RKO (cell line): Measurements from ENCODE around the gene FCHO2.

Experiments used
- DNase-seq: peaks from one replicate; pipeline ENCODE4 v3.0.0-alpha.2; 2016; ENCODE audit warnings: low spot score

Gene FCHO2

DNA sequence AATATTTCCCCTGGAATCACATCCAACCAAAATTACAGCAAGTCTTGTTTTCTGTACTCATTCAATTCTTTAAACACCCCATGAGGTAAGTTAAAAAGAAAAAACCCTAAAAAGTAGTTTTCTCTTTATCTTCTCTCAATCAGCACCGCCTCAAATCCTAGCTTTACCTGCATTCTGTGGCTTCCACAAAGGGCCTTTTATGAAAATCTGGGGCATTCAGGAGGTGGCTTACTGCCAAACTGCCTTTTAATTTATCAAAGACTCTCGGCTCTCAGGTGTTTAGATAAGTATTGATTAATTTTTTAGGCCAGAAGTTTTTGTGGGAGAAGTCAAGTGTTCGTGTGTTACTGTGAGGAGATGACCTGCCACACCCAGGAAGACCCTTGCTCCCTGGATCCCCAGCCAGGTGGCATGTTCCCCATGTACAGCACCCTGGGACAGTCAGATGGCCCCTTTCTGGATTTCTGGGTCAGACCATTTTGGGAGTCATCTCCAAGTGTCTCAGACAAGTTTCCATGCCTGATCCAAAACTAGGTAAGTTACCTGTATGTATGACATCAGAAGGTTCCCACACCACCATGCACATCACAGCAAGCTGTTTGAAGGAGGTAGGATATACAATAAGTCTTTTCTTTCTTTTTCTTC lies 158.3 kb downstream of the FCHO2 start:
- no peak for DNase-seq

DNA sequence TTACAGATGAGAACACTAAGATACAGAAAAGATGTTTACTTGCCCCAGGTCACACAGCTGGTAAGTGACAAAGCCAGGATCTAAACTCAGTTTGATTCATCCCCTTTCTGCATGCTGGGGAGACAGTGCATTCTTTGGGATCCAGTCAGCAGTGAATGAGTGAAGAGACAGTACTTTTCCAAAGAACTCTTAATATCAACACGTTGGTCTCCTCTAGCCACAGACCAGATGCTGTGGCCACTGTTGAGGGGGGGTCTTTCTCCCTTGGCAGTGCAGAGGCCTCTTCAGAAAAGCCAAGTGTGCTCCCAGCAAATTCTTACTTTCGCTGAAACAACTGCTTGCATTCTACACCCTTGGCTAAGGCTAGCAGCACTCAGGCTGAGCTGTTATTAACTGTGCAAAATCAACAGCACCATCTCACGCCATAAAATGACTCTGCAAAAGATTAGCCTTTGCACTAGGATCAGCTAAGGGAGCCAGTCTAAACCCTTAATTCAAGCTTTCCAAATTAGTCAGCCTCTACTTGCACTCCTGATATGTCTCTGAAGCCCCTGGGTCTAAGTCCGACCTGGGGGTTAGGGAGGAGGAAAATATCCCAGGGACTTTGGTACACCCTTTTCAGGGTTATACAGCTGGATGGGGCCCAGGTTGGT lies 159.7 kb downstream of the FCHO2 start:
- DNase-seq, result peak; percentile 5

DNA sequence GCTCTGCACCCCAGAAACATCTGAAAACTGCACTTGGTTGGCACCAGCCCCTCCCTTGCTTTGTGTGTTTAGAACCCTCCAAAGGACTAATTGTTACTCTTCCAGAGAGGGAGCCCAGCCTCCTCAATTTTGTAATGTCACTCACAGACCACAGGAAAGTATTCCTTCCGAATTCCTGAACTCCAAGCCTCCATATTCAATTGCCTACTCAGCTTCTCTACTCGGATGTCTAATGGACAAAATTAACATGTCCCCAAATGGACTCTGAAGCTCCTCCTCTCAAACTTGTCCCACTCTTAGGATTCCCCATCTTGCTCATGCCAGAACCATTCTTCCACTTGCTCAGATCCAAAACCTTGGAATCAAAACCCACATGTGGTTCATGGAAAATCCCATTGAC lies 160.7 kb downstream of the FCHO2 start:
- DNase-seq, result no peak

DNA sequence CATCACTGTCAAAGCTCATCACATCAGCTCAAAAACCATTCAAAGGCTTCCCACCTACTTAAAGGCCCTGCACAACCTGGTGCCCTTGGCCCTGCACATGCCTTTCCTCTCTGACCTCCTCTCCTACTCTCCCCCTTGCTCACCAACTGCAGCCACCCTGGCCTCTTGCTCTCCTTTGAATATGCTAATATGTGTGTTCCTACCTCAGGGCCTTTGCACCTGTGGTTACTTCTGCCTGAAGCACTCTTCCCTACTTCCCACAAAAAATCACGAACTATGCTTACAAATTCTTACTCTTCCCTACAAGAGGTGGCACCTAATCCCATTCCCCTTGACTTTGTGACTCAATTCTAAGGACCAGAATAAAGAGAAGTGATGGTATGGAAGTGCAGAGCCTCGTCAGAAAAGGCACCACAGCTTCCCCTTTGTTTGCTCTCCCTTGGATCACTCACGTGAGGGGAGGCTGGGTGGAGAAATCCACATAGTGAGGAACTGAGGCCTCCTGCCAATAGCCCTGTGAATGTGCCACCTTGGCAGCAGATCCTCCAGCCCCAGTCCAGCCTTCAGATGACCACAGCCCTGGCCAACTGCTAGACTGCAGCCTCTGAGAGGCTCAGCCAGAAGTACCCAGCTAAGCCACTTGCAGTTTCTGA lies 161.4 kb downstream of the FCHO2 start:
- DNase-seq, result no peak

DNA sequence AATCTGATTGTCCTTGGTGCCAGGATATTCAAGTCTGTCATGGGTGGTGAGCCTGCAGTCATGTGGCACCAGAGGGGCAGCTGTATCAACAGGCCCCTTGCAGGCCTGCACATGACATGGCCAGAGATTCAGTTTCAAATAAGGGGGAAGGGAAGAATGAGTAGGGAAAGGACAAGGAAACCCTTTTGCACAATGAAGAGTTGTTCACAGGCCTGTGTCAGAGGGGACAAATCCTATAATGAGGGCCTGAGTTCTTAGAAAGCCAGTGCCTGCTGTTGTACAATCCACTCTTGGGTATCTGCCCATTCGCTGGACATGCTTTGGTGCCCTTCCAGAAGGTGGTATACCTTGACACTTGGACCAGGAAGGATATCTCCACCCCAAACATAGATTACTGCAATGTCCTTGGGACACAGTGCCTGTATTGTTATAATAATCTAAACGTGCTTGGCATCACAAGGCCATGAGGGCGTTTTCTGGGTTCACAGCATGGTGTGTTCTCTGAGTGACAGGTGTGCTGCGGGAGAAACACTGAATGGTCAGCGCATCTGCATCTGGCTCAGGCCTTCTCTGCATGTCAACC lies 162.6 kb downstream of the FCHO2 start:
- no peak for DNase-seq

DNA sequence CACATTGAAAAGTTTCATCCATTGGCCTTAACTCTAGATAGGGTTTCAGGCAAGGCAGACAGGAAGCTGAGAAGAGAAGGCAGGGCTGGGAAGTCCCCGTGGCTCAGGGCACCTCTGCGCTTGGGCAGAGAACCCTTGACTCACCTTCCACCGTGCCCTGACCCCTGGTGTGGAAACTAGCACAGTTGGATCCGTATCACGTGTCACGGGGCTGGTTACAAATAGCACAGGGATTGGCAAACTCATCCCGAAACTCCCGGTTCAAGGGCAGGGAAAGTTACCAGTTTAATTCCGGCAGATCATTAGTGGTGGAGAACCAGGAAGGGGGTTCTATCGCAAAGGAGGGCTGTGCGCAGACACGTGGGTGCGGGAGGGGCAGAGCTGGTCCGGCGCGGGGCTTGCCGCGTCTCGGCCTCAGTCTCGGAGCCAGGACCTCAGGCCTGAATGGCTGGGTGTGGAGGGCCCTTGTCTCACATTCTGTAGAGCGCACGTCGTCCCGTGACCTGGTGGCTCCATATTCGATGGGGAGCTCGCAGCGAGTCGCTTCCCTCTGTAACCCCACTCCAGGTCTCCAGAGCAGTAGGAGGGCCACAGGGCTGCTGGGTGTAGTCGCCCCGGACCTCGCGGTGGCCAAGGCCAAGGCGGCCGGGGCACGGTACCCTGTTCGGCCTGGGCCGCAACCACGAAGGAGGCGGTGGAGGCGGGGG lies 163.8 kb downstream of the FCHO2 start:
- no peak for DNase-seq

DNA sequence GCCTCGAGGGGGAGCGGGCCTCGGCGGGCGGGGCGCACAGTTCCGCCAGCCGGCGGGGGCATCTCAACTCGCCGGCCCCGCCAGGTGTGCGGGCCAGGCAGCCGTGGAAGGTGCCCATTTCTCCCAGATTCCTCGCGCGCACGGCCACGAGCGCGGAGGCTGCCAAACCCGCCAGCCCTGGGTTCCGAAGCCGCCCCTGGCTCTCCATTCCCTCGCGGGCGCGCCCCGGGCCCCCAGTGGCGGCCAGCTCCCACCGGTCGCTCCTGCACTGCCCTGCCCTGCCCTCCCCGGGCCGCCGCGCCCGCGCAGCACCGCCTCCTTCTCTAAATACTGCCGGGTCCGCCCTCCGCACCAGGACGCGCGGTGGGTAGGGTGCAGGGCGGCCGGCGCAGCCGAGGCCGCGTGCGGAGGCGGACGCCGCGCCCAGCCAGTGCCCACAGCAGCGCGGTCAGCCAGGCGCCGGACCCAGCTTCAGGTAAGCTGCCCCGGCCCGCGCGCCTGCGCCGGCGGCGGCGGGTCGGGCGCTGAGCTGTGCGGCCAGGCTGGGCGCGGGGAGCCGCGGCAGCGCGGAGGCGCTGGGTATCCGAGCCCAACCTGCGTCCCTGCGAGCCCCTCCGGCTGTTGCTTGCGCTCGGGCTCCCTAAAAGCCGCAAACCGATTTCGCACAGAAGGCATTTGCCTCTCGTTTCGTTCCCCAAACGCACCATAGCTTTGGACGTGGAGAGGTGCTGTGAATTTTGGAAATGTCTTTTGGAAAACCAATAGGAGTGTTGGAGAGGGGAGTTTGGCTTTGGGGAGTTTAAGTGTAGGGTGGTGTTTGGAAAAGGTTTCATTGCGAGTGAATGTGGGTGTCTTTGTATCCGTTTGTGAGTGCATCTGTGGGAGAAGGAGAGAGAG lies 164.6 kb downstream of the FCHO2 start, which contains the start of gene TMEM171:
TSS of gene TMEM171 (plus strand) at position 354 of the 897 bp plus-strand sequence. CDS start 2,799 bp downstream, outside the sequence.
- no peak for DNase-seq

DNA sequence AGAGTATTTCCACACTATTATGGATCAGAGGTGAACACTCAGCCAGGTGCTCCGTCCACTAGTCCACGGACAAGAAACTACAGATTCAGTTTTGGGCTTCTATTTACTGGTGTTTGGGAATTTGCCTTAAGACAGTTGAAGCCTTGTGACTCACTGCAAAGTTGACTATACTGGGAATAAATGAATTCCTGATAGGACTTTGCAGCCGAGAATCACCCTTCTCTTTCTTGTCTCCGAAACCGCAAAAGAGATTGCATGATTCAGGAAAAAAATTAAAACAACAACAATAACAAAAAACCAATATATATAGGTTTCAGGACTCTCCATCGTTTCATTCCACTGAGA lies 165.2 kb downstream of the FCHO2 start:
- no peak for DNase-seq

DNA sequence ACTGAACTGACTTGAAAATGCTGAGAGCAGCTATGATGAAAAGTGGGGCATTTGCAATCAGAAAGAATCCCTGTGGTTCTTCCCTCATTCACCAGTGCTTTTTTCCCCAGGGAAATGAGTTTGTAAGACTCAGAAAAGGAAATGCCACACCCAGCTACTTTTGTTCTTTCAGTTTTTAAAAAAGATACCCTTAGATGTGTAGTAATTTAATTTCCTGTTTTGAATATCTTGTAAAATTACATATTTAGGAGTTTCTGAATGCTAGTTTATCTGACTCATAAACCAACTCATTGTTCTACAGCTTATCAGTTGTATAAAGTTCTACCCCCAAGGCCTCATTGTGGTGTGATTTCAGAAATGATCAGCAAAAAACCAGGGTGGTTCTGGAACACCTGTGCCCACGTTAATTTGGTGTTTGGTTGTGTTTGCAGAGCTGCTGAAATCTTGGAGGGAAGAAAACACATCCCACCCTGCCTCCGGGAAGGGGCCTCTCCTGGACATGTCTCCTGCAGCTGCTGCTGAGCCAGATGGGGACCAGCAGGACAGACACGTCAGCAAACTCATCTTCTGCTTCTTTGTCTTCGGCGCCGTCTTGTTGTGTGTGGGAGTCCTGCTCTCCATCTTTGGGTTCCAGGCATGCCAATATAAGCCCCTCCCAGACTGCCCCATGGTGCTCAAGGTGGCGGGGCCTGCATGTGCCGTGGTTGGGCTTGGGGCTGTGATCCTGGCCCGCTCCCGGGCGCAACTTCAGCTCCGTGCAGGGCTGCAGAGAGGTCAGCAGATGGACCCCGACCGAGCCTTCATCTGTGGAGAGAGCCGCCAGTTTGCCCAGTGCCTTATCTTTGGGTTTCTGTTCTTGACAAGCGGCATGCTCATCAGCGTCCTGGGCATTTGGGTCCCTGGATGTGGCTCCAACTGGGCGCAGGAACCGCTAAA lies 167.3 kb downstream of the FCHO2 start:
- no peak for DNase-seq

DNA sequence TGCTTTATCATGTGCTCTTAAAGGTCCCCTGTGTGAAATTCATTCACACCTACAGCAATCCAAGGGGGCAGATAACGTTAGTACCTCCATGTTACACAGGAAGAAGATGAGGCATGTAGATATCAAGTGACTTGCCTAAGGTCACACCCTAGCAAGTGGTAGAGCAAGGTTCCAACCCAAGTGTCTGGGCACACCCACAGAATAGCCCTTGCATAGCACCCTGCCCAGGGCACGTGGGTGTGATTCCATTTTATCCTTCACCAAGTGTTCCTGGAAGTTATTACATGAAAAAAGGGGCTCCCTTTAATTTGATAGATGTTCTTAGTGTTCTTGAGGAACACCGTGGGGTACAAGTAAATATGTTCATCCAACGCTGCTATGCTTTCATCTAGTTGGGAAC lies 169.4 kb downstream of the FCHO2 start:
- DNase-seq, result no peak

DNA sequence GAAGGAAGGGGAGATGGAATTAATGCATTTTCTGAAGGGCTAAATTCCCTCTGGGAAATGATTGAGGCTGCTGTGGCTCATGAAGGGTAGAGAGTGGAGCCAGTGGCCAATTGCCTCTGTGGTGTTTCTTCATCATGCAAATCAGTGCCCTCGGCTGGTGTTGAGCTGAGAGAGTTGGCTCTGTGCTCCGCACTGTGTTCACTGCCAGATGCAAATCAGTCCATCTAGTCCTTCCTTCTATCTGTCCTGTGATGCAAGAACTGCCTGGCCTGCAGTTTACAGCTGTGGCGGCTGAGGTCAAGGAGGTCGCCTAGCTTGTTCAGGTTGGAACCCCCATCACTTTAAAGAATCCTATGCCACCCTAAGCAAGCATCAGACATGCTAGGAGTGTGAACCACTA lies 170.5 kb downstream of the FCHO2 start:
- DNase-seq, result no peak

DNA sequence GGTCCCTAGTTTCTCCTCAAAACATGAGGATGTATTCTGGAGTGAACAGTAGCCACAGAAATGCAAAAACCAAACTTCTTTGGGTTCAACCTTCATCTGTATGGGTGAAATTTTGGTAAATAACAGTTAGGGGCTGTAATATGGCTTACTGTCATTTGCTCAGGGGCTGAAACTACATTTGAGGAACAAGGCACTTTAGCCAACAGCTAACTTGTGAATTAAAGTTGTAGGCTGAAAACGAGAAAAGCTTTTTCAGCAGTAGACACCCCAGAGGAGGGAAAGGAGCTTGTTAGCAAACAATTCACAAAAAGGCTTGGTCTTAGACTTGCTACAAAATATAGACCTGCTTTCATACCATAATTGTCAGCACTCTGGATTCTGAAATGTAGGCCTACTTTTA lies 171.1 kb downstream of the FCHO2 start:
- DNase-seq, result no peak

DNA sequence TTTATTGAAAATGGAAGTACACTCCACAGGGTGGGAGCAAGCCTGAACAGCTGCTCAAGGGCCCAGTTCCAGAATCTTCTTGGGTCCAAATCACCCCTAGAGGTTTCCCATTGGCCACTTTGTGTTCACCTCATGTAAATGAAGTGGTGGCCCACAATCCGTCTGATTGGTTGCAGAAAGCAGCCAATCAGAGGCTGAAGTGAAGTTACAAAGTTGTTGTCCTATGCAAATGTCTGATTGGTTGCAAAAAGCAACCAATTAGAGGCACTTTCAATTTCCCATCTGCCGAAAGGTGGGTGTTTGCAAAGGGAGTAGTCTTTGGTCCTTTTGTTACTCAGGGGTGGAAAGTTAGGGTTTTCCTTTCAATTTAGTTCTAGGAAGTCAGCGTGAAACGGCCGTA lies 173.3 kb downstream of the FCHO2 start:
- no peak for DNase-seq

DNA sequence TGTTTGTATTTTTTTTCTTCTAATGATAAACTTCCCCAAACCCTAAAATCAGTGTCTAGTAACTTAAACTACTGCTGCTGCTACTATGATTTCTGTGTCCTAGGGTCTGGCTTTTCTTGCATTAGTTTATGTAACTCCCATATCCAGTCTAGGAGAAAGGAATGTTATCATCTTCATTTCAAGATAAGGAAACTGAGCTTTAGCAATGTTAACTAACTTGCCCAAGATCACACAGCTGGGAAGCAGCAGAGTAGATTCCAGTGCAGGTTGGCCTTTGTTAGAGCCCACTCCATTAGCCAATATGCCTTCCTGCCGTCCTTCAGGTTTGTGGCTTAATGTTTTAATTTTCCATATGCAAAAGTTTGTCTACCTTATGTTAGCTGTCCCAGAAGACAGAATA lies 175.0 kb downstream of the FCHO2 start:
- DNase-seq, result no peak

DNA sequence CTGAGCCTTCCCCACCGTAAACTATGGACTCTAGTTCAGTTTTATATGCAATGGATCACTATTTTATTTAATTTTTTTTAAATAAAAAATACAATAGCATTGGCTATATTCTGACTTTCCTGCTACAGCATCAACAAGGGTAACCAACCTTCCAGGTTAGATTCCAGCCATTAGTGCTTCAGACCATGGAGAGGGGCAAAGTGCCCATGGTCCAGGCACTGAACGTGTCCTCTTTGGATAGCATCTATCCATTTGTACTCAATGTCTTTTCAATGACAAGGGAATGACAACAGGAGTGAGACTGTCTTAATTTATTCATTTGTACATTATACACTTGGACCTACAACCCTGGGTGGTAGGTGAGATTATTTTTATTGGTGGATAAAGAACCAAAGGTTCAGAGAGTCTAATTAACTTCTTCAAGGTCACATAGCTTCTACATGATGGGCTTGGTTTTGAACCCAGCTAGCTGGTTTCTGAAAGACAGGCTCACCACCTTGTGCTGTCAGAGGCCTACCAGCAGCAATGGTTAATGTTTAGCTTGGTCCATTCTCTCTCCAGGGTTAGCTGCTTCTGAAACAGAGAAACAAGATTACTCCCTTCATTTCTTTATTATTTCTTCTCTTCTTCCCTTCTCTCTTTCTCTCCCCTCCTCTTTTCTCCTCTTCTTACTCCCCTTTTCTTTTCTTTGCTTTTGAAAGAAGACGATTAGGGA lies 176.0 kb downstream of the FCHO2 start:
- DNase-seq, result no peak

DNA sequence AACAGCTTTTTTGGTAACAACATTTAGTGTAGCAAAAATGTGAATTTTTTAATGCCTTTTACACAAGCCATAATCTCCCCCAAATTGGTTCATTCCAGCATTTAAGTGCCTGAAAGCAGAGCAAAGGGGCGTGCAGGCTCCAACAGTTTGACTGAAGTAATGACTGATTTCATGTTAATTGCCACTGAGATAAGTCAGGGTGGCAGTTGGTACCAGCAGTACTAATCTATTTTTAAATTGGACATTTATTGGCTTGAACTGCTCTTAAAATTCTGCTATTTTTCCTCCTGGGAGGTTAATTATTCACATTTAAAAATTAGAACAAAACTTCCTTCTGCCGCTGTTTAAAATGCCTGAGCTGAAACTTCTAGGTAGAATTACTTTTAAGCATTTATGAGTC lies 176.9 kb downstream of the FCHO2 start:
- DNase-seq, result no peak

DNA sequence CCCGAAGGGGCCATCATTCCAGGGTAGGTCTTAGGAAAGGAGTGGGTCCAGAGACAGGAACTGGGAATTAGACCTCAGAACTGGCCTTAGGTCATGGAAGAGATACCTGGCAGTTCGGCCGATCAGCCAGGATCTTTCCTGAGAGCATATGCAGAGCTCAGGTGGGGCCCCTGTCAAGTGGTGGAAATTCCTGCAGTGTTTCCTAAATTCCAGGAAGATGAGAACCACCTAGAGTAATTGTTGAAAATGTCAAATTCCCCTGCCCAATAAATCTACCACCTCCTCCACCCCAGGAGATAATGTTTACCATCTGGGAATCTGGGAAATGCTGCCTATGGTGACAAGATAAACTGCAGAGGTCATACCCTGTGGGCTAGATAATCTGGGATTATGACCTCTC lies 179.2 kb downstream of the FCHO2 start:
- DNase-seq, result no peak

DNA sequence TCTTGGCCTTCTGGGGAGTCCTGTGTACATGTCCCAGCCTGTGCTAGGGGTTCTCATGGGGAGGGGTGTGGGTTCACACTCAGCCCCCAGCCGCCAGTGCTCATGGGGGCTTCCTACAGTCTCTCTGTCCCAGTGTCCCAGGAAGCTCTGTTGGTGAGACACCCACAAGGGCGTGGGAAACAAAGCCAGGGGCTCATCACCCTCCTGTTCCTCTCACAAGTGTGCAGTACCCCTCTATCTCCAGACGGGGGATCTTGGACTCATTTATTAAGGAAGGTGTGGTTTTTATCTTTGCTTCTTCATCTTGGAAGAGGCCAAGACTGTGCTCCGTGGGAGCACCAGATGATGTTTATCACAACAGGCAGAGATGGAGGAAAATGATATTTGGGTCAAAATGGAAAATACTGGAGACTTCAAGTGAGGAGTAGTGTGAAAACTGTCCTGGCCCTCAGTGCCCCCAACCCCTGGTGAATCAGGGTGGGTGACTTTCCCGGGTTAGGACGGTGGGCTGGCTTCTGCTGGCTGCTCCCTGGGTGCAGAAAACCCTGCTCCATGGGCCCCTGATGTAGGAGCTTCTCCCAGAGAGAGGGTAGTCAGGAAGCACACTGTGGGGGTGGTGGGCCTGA lies 179.7 kb downstream of the FCHO2 start:
- DNase-seq, result peak; percentile 66

DNA sequence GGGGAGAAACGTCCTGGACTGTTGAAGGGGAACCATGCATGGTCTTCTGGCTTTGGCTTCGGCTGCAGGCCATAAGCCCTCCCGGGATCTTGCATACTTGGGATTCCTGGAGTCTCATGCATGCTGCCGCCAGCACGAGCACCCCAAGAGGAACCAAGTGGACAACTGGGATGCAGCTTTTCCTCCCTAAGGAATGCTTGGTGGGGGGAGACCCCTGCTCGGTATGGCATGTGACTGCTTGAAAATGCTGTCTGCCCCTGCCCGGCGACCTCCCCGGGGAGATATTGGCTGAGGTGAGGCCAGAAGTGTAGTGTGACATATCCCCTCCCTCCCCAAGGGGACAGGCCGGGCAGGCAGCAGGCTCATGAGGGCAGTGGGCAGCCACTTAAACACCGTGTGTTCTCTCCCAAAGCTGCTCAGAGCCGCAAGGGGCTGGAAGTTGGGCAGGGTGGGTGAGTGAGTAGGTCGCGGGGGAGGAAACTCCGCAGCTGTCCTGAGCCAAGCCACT lies 180.3 kb downstream of the FCHO2 start:
- no peak for DNase-seq
